H7 (cell line): ENCODE data around the gene EEFSEC. TPM values are rescaled to one million over a fixed set of nuclear protein-coding genes. Genes with fewer than 3 reads are reported as not detected.

Experiments
- DNase-seq: peaks from one replicate; pipeline ENCODE4 v3.0.0; 2012
- H3K27me3 ChIP-seq: 2 replicates; pipeline ENCODE4 v1.6.0; 2011; ENCODE audit warnings: mild to moderate bottlenecking, low read length; ENCODE audit not compliant: control insufficient read depth, insufficient read depth
- H3K36me3 ChIP-seq: replicated peaks from 2 replicates; pipeline ENCODE4 v1.5.1; 2011; ENCODE audit warnings: low read length; ENCODE audit not compliant: control insufficient read depth, insufficient read depth
- H3K4me3 ChIP-seq: 2 replicates; pipeline ENCODE4 v1.5.1; 2011; ENCODE audit warnings: low read depth, mild to moderate bottlenecking, control low read depth, low read length, moderate library complexity; ENCODE audit not compliant: insufficient read depth
- total RNA-seq: library from RNA; depleted of rRNA; stranded (reverse); fragments of >200 nt; shearing (Covaris generic); gene quantifications from 2 replicates; pipeline ENCODE4 v1.2.3, GENCODE V29; 2014

Gene EEFSEC
- total RNA-seq, 1 experiment from 2014 or later: 7.4 TPM

DNA sequence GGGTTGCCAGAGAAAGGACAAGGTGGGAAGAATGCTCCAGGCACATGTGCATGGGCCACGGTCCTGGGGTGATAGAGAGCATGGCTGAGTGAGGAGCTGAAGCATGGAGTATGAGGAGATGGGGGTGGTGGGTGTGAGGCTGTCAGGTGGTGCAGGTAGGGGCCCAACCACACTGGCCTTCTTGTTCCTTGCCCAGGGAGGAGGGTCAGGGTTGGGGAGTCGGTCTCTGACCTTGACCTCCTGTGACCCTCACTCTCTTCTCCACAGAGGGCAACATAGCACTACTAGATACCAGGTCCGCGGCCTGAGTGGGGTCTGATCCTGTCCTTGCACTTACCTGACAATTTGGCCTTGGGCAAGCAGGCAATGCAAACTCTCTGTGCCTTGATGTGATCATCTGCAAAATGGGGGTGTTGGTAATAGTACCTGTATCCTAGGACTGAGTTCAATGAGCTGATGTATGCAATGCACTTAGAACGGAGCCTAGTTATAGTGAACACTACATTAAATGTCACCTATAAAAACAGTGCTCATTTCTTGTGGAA, 75.2 kb downstream of the EEFSEC start:
- Histone ChIP-seq H3K27me3 (no peaks in the 10 kb centered on the region), H3K36me3 (no peaks in the 10 kb centered on the region), H3K4me3 (no peak overlapping the region)
- DNase-seq: no peak

- Histone ChIP-seq H3K36me3 (no peaks in the 10 kb centered on the region), H3K27me3 (no peaks in the 10 kb centered on the region), H3K4me3 (no peak overlapping the region)
- no peak for DNase-seq
Observed at GRCh38 chr3:128229106-128229857, 76.0 kb downstream of the EEFSEC start.

DNA sequence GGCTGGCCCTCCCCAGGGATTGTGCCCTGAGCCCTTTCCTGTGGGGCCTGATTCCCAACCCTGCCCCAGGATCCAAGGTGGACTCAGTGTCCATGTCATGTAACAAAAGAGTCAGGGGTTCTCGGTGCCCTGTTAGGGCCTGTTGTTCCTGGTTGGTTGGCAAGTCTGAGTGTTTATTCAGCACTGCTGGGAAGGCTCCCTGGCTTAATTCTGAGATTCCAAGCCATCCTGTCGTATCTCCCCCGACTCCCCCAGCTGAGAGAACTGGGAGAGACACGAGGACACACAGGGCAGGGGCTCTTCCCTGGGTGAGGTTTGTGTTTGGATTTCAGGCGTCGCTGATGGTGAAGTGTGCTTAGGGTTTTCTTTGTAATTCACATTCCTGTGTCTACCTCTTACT, 78.3 kb downstream of the EEFSEC start:
- no peak for DNase-seq
- Histone ChIP-seq H3K36me3 (no peaks in the 10 kb centered on the region), H3K27me3 (no peaks in the 10 kb centered on the region), H3K4me3 (no peak overlapping the region)

GRCh38 chr3:128232376-128233178, 79.3 kb downstream of the EEFSEC start:
- H3K4me3 ChIP-seq: no peak overlapping the region
- no peaks in the 10 kb centered on the region for H3K36me3 ChIP-seq
- no peak for DNase-seq
- no peaks in the 10 kb centered on the region for H3K27me3 ChIP-seq

DNA sequence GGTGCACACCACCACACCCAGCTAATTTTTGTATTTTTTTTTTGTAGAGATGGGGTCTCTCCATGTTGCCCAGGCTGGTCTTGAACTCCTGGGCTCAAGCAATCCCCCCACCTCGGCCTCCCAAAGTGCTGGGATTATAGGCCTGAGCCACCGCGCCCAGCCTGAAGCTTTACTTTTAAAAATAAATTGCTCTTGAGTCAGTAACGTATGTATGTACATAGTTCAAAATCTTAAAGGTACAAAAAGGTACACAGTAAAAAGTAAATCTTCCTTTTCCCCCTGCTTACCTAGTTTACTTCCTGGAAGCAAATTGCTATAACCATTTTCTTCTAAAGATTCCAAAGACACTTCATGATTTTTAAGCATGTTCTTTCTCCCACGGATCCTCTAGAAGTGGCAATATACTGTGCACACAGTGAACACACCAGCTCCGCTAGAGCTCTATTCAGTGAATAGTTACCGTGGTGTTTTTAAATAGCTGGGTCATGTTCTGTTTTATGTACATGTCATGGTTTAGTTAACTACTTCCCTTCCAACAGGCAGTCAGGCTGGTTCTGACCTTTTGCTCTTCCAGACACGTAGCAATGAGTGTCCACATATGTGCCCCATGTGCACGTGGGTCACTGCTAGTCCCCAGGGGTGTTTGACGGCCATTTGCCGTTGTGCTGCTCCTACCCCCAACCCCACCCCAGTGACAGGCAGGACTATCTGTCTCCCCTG, 82.1 kb downstream of the EEFSEC start:
- H3K36me3 ChIP-seq: no peaks in the 10 kb centered on the region
- H3K4me3 ChIP-seq: no peak overlapping the region
- H3K27me3 ChIP-seq: no peaks in the 10 kb centered on the region
- no peak for DNase-seq

GRCh38 chr3:128236657-128237056, 83.4 kb downstream of the EEFSEC start:
- Histone ChIP-seq H3K27me3 (no peaks in the 10 kb centered on the region), H3K36me3 (no peaks in the 10 kb centered on the region), H3K4me3 (no peak overlapping the region)
- no peak for DNase-seq

GRCh38 chr3:128237348-128238183, 84.3 kb downstream of the EEFSEC start:
- no peak for DNase-seq
- Histone ChIP-seq H3K27me3 (no peaks in the 10 kb centered on the region), H3K4me3 (no peak overlapping the region), H3K36me3 (no peaks in the 10 kb centered on the region)

DNA sequence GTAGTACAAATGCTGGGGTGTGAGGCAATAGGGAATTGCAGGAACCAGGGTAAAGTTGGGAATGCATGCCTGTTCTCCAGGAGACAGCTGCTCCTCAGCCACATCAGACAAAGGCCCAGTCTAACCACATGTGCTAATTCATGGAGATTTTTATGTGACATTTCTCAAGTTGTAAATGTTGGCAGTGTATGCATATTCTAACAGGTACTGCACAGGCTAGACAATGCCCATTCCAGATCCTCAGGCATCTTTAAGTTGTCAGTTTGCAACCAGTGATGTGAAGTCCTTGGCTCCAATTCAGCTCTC, 84.9 kb downstream of the EEFSEC start:
- DNase-seq: no peak
- H3K27me3 ChIP-seq: no peaks in the 10 kb centered on the region
- no peak overlapping the region for H3K4me3 ChIP-seq
- H3K36me3 ChIP-seq: no peaks in the 10 kb centered on the region

GRCh38 chr3:128239304-128239703, 86.0 kb downstream of the EEFSEC start:
- no peaks in the 10 kb centered on the region for H3K36me3 ChIP-seq
- H3K4me3 ChIP-seq: no peak overlapping the region
- DNase-seq: no peak
- no peaks in the 10 kb centered on the region for H3K27me3 ChIP-seq

DNA sequence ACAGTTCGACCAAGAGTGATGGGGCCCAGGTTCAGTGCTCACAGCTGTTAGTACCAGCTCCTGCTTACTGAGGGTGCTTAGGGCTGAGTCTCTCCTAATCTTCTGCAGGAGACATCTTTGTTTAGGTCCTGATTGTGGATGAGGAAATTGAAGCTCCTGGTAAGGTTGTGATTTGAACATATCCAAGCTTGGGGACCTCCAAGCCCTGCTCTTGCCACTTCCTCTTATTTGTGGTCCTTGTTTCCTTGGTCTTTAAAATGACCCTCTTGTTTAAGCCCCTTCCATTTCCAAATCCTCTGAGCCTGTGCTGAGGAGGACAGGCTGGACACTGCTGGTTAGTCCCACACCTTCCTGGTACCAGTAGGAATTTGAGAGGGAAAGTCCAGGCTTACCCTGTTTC, 87.0 kb downstream of the EEFSEC start:
- H3K27me3 ChIP-seq: no peaks in the 10 kb centered on the region
- no peak overlapping the region for H3K4me3 ChIP-seq
- H3K36me3 ChIP-seq: no peaks in the 10 kb centered on the region
- DNase-seq: no peak

DNA sequence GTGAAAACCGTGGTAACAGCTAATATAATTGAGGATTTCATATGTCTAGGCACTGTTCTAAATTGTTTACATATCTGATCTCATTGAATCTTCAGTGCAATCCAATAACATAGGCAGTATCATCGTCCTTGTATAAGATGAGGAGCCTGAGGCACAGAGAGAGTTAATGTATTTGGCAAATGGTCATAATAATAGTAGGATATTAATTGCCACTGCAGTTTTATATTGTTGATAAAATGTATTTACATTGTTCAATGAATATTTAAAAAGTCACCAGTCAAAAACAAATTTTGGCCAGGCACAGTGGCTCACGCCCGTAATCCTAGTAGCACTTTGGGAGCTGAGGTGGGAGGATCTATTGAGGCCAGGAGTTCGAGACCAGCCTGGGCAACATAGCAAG, 88.5 kb downstream of the EEFSEC start:
- no peak for DNase-seq
- H3K4me3 ChIP-seq: no peak overlapping the region
- H3K36me3 ChIP-seq: no peaks in the 10 kb centered on the region

GRCh38 chr3:128242818-128243601, 89.7 kb downstream of the EEFSEC start:
- DNase-seq: no peak
- no peak overlapping the region for H3K4me3 ChIP-seq
- H3K36me3 ChIP-seq: no peaks in the 10 kb centered on the region; the same call in none of the 2 replicates
- no peaks in the 10 kb centered on the region for H3K27me3 ChIP-seq

More for the DNA sequence above, 88.5 kb downstream of the EEFSEC start:
- H3K27me3 ChIP-seq: no peaks in the 10 kb centered on the region

DNA sequence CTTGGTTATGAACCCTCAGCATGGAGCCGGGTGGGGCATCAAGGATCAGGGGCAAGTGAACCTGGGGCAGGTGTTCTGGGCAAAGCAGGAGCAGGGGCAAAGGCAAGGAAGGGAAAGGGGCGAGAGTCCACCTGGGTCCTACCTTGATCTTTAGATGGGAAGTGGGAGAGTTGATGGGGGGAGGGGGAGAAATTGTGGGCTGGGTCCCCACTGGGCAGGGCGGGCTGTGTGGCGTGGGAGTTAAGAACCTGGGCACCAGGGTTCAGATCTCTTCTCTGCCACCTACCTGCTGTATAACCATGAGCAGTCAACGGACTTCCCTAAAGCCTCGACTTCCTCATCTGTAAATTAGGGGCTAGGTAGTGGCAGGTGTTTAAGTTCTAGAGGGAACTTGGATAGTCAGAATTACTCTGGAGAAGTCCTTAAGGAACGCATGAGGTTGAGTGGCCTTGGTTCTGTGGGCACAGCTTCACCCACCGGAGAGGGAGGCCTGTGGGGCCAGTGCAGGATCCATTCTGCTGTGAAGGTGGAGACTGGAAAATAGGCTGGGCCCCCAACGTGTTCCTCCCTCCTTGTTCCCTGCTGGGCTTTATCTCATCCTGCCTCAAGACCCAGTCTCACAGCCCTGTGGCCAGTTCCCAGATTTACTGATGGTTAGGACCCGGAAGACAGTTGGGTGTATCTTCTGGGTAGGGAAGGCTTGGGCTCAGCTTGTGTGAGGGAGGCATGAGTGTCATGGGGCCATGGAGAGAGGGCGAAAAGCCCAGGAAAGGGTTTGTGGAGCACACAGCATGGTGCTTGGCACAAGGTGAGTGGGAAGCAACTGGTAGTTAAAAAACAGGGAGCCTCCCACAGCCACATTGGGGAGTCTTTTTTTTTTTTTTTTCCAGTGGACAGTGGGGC, 90.6 kb downstream of the EEFSEC start:
- no peak overlapping the region for H3K4me3 ChIP-seq
- H3K36me3 ChIP-seq: no peaks in the 10 kb centered on the region; the same call in none of the 2 replicates
- no peak for DNase-seq
- no peaks in the 10 kb centered on the region for H3K27me3 ChIP-seq
